SK-N-SH (cell line): ENCODE data around the gene PCDH18.

Experiments used
- CHD2 ChIP-seq: fragments of 150-350 bp; IDR thresholded peaks from 2 replicates; pipeline ENCODE4 v1.6.1; 2018; ENCODE audit warnings: low read length; ENCODE audit not compliant: partially characterized antibody
- EZH2phosphoT487 ChIP-seq: fragments of 200-600 bp; sonication (generic); IDR thresholded peaks from 2 replicates; pipeline ENCODE4 v1.6.1; 2017; ENCODE audit warnings: low read depth, mixed run types, mild to moderate bottlenecking, antibody characterized with exemption, moderate library complexity, borderline replicate concordance
- NRF1 ChIP-seq: IDR thresholded peaks from 2 replicates; pipeline ENCODE4 v1.6.1; 2012; ENCODE audit warnings: low read depth, mild to moderate bottlenecking, low read length
- SIN3A ChIP-seq: IDR thresholded peaks from 2 replicates; pipeline ENCODE4 v1.6.1; 2012; ENCODE audit warnings: low read depth, mild to moderate bottlenecking, low read length, moderate library complexity, borderline replicate concordance
- TAF1 ChIP-seq: IDR thresholded peaks from 2 replicates; pipeline ENCODE4 v1.6.1; 2012; ENCODE audit warnings: low read depth, mild to moderate bottlenecking, low read length, moderate library complexity, borderline replicate concordance
- TCF12 ChIP-seq: IDR thresholded peaks from 2 replicates; pipeline ENCODE4 v1.4.0; 2012
- YY1 ChIP-seq: IDR thresholded peaks from 2 replicates; pipeline ENCODE4 v1.4.0; 2012; ENCODE audit warnings: low read depth, mild to moderate bottlenecking
- TF ChIP-seq, protein P1 (sequence below): fragments of 200-600 bp; sonication (generic); IDR thresholded peaks from 2 replicates; pipeline ENCODE4 v1.6.1; 2017; ENCODE audit warnings: antibody characterized with exemption, mild to moderate bottlenecking, moderate library complexity
- TF ChIP-seq, protein P2 (sequence below): fragments of 150-350 bp; IDR thresholded peaks from 2 replicates; pipeline ENCODE4 v1.6.1; 2017; ENCODE audit warnings: antibody characterized with exemption, low read length, low read depth, borderline replicate concordance

- TF ChIP-seq YY1 (no peak), CHD2 (no peak), NRF1 (no peak), EZH2phosphoT487 (no peak), TCF12 (no peak), SIN3A (no peak), TAF1 (no peak)
- TF ChIP-seq, protein P1, sequence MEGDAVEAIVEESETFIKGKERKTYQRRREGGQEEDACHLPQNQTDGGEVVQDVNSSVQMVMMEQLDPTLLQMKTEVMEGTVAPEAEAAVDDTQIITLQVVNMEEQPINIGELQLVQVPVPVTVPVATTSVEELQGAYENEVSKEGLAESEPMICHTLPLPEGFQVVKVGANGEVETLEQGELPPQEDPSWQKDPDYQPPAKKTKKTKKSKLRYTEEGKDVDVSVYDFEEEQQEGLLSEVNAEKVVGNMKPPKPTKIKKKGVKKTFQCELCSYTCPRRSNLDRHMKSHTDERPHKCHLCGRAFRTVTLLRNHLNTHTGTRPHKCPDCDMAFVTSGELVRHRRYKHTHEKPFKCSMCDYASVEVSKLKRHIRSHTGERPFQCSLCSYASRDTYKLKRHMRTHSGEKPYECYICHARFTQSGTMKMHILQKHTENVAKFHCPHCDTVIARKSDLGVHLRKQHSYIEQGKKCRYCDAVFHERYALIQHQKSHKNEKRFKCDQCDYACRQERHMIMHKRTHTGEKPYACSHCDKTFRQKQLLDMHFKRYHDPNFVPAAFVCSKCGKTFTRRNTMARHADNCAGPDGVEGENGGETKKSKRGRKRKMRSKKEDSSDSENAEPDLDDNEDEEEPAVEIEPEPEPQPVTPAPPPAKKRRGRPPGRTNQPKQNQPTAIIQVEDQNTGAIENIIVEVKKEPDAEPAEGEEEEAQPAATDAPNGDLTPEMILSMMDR, result no peak
- TF ChIP-seq, protein P2, sequence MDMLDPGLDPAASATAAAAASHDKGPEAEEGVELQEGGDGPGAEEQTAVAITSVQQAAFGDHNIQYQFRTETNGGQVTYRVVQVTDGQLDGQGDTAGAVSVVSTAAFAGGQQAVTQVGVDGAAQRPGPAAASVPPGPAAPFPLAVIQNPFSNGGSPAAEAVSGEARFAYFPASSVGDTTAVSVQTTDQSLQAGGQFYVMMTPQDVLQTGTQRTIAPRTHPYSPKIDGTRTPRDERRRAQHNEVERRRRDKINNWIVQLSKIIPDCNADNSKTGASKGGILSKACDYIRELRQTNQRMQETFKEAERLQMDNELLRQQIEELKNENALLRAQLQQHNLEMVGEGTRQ, result no peak
Measured at GRCh38 chr4:137541876-137542646, 9.8 kb upstream of the PCDH18 start.
